ENCODE measurements around the gene ALK.

The ALK gene

GRCh38 chr2:29326926-29327325 lies 594.5 kb downstream of the ALK start:
- no peak overlapping the region for H3K9ac ChIP-seq (ENCODE audit: insufficient read length)
- no peaks in the 10 kb centered on the region for H3K9me3 ChIP-seq (ENCODE audit: low read depth, low read length)
- no peak for DNase-seq (ENCODE audit: low read depth, low spot score)
- H3K27ac ChIP-seq, result no peak overlapping the region
- TF ChIP-seq POLR2AphosphoS5 (IDR thresholded peaks at IDR 0.05; ENCODE audit: borderline replicate concordance, low read depth, low read length) (no peak), FOXP2 (optimal IDR thresholded peaks at IDR 0.05; ENCODE audit: control extremely low read depth, extremely low read length, insufficient read depth) (no peak), EZH2 (IDR thresholded peaks at IDR 0.05) (no peak)
- no peak overlapping the region for H3K4me3 ChIP-seq
- H3K36me3 ChIP-seq (ENCODE audit: insufficient read depth, low read length), result no peaks in the 10 kb centered on the region

- DNase-seq (ENCODE audit: low read depth, low spot score), result no peak
- Histone ChIP-seq H3K27ac (no peak overlapping the region), H3K9me3 (ENCODE audit: low read depth, low read length) (no peaks in the 10 kb centered on the region; the same call in 1 of the 2 replicates), H3K36me3 (ENCODE audit: insufficient read depth, low read length) (peaks cover 8% of the 10 kb centered on the region), H3K4me3 (no peak overlapping the region), H3K9ac (ENCODE audit: insufficient read length) (no peak overlapping the region)
- TF ChIP-seq POLR2AphosphoS5 (IDR thresholded peaks at IDR 0.05; ENCODE audit: borderline replicate concordance, low read depth, low read length) (no peak), EZH2 (IDR thresholded peaks at IDR 0.05) (no peak), FOXP2 (optimal IDR thresholded peaks at IDR 0.05; ENCODE audit: control extremely low read depth, extremely low read length, insufficient read depth) (no peak)
Measured at GRCh38 chr2:29325544-29325943, 595.8 kb downstream of the ALK start.

GRCh38 chr2:29323961-29324360 lies 597.4 kb downstream of the ALK start:
- TF ChIP-seq EZH2 (IDR thresholded peaks at IDR 0.05) (no peak), POLR2AphosphoS5 (IDR thresholded peaks at IDR 0.05; ENCODE audit: borderline replicate concordance, low read depth, low read length) (no peak), FOXP2 (optimal IDR thresholded peaks at IDR 0.05; ENCODE audit: control extremely low read depth, extremely low read length, insufficient read depth) (no peak)
- H3K9ac ChIP-seq (ENCODE audit: insufficient read length), result no peak overlapping the region
- DNase-seq (ENCODE audit: low read depth, low spot score), result no peak
- H3K9me3 ChIP-seq (ENCODE audit: low read depth, low read length), result no peaks in the 10 kb centered on the region; the same call in 1 of the 2 replicates
- no peak overlapping the region for H3K27ac ChIP-seq
- peaks cover 20% of the 10 kb centered on the region for H3K36me3 ChIP-seq (ENCODE audit: insufficient read depth, low read length)
- H3K4me3 ChIP-seq, result no peak overlapping the region

- no peak for DNase-seq (ENCODE audit: low read depth, low spot score)
- Histone ChIP-seq H3K9me3 (ENCODE audit: low read depth, low read length) (no peaks in the 10 kb centered on the region; the same call in 1 of the 2 replicates), H3K4me3 (no peak overlapping the region), H3K27ac (peak overlapping the region; percentile 93), H3K36me3 (ENCODE audit: insufficient read depth, low read length) (peaks cover 20% of the 10 kb centered on the region), H3K9ac (ENCODE audit: insufficient read length) (no peak overlapping the region)
- no peak for TF ChIP-seq EZH2 (IDR thresholded peaks at IDR 0.05)
- no peak for TF ChIP-seq POLR2AphosphoS5 (IDR thresholded peaks at IDR 0.05; ENCODE audit: borderline replicate concordance, low read depth, low read length)
- no peak for TF ChIP-seq FOXP2 (optimal IDR thresholded peaks at IDR 0.05; ENCODE audit: control extremely low read depth, extremely low read length, insufficient read depth)
Measured at GRCh38 chr2:29323301-29323700, 598.1 kb downstream of the ALK start.

- peak; percentile 83 for DNase-seq (ENCODE audit: low read depth, low spot score)
Measured at GRCh38 chr2:29322011-29322410, 599.4 kb downstream of the ALK start.

GRCh38 chr2:29317801-29318485 lies 603.4 kb downstream of the ALK start:
- H3K27ac ChIP-seq, result peak overlapping the region; percentile 14; the same call in 1 of the 2 replicates
- peaks cover 23% of the 10 kb centered on the region for H3K36me3 ChIP-seq (ENCODE audit: insufficient read depth, low read length)
- no peak overlapping the region for H3K4me3 ChIP-seq
- TF ChIP-seq EZH2 (IDR thresholded peaks at IDR 0.05) (no peak), FOXP2 (optimal IDR thresholded peaks at IDR 0.05; ENCODE audit: control extremely low read depth, extremely low read length, insufficient read depth) (no peak), POLR2AphosphoS5 (IDR thresholded peaks at IDR 0.05; ENCODE audit: borderline replicate concordance, low read depth, low read length) (no peak)
- DNase-seq (ENCODE audit: low read depth, low spot score), result no peak
- H3K9ac ChIP-seq (ENCODE audit: insufficient read length), result no peak overlapping the region
- no peaks in the 10 kb centered on the region; the same call in 1 of the 2 replicates for H3K9me3 ChIP-seq (ENCODE audit: low read depth, low read length)

More at GRCh38 chr2:29322011-29322410, 599.4 kb downstream of the ALK start:
- Histone ChIP-seq H3K4me3 (peak overlapping the region; percentile 58), H3K9ac (ENCODE audit: insufficient read length) (no peak overlapping the region), H3K27ac (peak overlapping the region; percentile 93), H3K9me3 (ENCODE audit: low read depth, low read length) (no peaks in the 10 kb centered on the region; the same call in 1 of the 2 replicates), H3K36me3 (ENCODE audit: insufficient read depth, low read length) (peaks cover 20% of the 10 kb centered on the region)
- TF ChIP-seq EZH2 (IDR thresholded peaks at IDR 0.05), result no peak
- no peak for TF ChIP-seq FOXP2 (optimal IDR thresholded peaks at IDR 0.05; ENCODE audit: control extremely low read depth, extremely low read length, insufficient read depth)
- TF ChIP-seq POLR2AphosphoS5 (IDR thresholded peaks at IDR 0.05; ENCODE audit: borderline replicate concordance, low read depth, low read length), result peak; percentile 59; the same call in 1 of the 2 replicates

GRCh38 chr2:29317077-29317517 lies 604.3 kb downstream of the ALK start:
- H3K9me3 ChIP-seq (ENCODE audit: low read depth, low read length), result no peaks in the 10 kb centered on the region; the same call in 1 of the 2 replicates
- TF ChIP-seq POLR2AphosphoS5 (IDR thresholded peaks at IDR 0.05; ENCODE audit: borderline replicate concordance, low read depth, low read length), result no peak
- TF ChIP-seq FOXP2 (optimal IDR thresholded peaks at IDR 0.05; ENCODE audit: control extremely low read depth, extremely low read length, insufficient read depth), result no peak
- TF ChIP-seq EZH2 (IDR thresholded peaks at IDR 0.05), result no peak
- no peak for DNase-seq (ENCODE audit: low read depth, low spot score)
- no peak overlapping the region for H3K9ac ChIP-seq (ENCODE audit: insufficient read length)
- peaks cover 23% of the 10 kb centered on the region for H3K36me3 ChIP-seq (ENCODE audit: insufficient read depth, low read length)
- H3K4me3 ChIP-seq, result 0 out of 2 replicates have a peak overlapping the region, but pooled peaks have one; percentile 5
- H3K27ac ChIP-seq, result peak overlapping the region; percentile 95

GRCh38 chr2:29314816-29315571 lies 606.4 kb downstream of the ALK start:
- peak overlapping the region; percentile 95 for H3K27ac ChIP-seq
- DNase-seq (ENCODE audit: low read depth, low spot score), result peak; percentile 74
- peak overlapping the region; percentile 52 for H3K9ac ChIP-seq (ENCODE audit: insufficient read length)
- H3K4me3 ChIP-seq, result peak overlapping the region; percentile 70
- H3K36me3 ChIP-seq (ENCODE audit: insufficient read depth, low read length), result peaks cover 10% of the 10 kb centered on the region
- TF ChIP-seq POLR2AphosphoS5 (IDR thresholded peaks at IDR 0.05; ENCODE audit: borderline replicate concordance, low read depth, low read length) (0 out of 2 replicates have a peak, but pooled peaks have one; percentile 24), EZH2 (IDR thresholded peaks at IDR 0.05) (no peak), FOXP2 (optimal IDR thresholded peaks at IDR 0.05; ENCODE audit: control extremely low read depth, extremely low read length, insufficient read depth) (peak; percentile 94)
- H3K9me3 ChIP-seq (ENCODE audit: low read depth, low read length), result no peaks in the 10 kb centered on the region
